IMR-90 (cell line): Measurements from ENCODE around the gene PDCL2. TPM values are rescaled to one million over a fixed set of nuclear protein-coding genes. Genes with fewer than 3 reads are reported as not detected.

Experiments used
- ATAC-seq: fragments of 200-7000 bp; cut with Tn5 transposase; 2 replicates; pipeline ENCODE4 v1.9.1; 2020; ENCODE audit warnings: low read depth, mild to moderate bottlenecking, moderate library complexity
- BruUV-seq: library from RNA; stranded (reverse); fragments of 400-500 nt; replicated peaks from 2 replicates; lab custom pipeline; 2021; lab: Mats Ljungman, UMichigan
- CTCF ChIA-PET: fragments of 300-600 bp; formaldehyde crosslinking; extraction: SDS; loops from one replicate; lab custom pipeline; 2021; ENCODE audit warnings: antibody characterized with exemption; lab: Yijun Ruan, JAX
- POLR2A ChIA-PET: fragments of 300-600 bp; sonication (Branson Sonifier 250); formaldehyde crosslinking; loops from one replicate; lab custom pipeline; 2022; ENCODE audit warnings: antibody characterized with exemption; ENCODE audit not compliant: unreplicated experiment; lab: Charles Lee
- DNase-seq: peaks from one replicate; pipeline ENCODE4 v3.0.0; 2013
- H2AFZ ChIP-seq: replicated peaks from 2 replicates; pipeline ENCODE3; 2013; ENCODE audit warnings: low read length, mild to moderate bottlenecking; ENCODE audit not compliant: poor library complexity
- H2AK5ac ChIP-seq: 2 replicates; pipeline ENCODE4 v1.6.1; 2013; ENCODE audit warnings: low read depth, low read length, inconsistent platforms
- H2AK9ac ChIP-seq: replicated peaks from 2 replicates; pipeline ENCODE3; 2013; ENCODE audit warnings: mild to moderate bottlenecking, low read depth, low read length, moderate library complexity; ENCODE audit not compliant: poor library complexity
- H2BK120ac ChIP-seq: 2 replicates; pipeline ENCODE4 v1.6.1; 2013; ENCODE audit warnings: low read depth, low read length, inconsistent platforms
- H2BK15ac ChIP-seq: 3 replicates; pipeline ENCODE4 v1.6.1; 2013; ENCODE audit warnings: low read depth, low read length, inconsistent platforms
- H2BK20ac ChIP-seq: 2 replicates; pipeline ENCODE4 v1.6.1; 2013; ENCODE audit warnings: low read depth, mild to moderate bottlenecking, inconsistent platforms, low read length, moderate library complexity
- H2BK5ac ChIP-seq: 2 replicates; pipeline ENCODE4 v1.6.1; 2013; ENCODE audit warnings: mild to moderate bottlenecking, low read depth, low read length, inconsistent platforms; ENCODE audit not compliant: poor library complexity, severe bottlenecking
- H3K14ac ChIP-seq: replicated peaks from 2 replicates; pipeline ENCODE4 v1.6.1; 2013; ENCODE audit warnings: low read depth, low read length, inconsistent platforms
- H3K18ac ChIP-seq: 2 replicates; pipeline ENCODE4 v1.6.1; 2013; ENCODE audit warnings: low read depth, low read length, control low read depth
- H3K23ac ChIP-seq: 2 replicates; pipeline ENCODE4 v1.6.1; 2013; ENCODE audit warnings: low read depth, low read length, inconsistent platforms
- H3K27ac ChIP-seq: 2 replicates; pipeline ENCODE4 v1.5.1; 2013; ENCODE audit warnings: mild to moderate bottlenecking, control low read depth, low read length; ENCODE audit not compliant: insufficient read depth
- H3K27me3 ChIP-seq: 2 replicates; pipeline ENCODE4 v1.6.1; 2013; ENCODE audit warnings: low read length; ENCODE audit not compliant: control insufficient read depth, insufficient read depth
- H3K36me3 ChIP-seq: 2 replicates; pipeline ENCODE4 v1.6.1; 2013; ENCODE audit warnings: low read length, mixed read lengths; ENCODE audit not compliant: control insufficient read depth, insufficient read depth
- H3K4ac ChIP-seq: 2 replicates; pipeline ENCODE4 v1.6.1; 2013; ENCODE audit warnings: low read depth, low read length, inconsistent platforms
- H3K4me1 ChIP-seq: 2 replicates; pipeline ENCODE4 v1.6.1; 2013; ENCODE audit warnings: low read length, mixed read lengths; ENCODE audit not compliant: control insufficient read depth, insufficient read depth
- H3K4me2 ChIP-seq: 2 replicates; pipeline ENCODE4 v1.6.1; 2013; ENCODE audit warnings: low read depth, mild to moderate bottlenecking, control low read depth, low read length, moderate library complexity
- H3K4me3 ChIP-seq: 2 replicates; pipeline ENCODE4 v1.5.1; 2013; ENCODE audit warnings: low read depth, mild to moderate bottlenecking, control low read depth, low read length, moderate library complexity; ENCODE audit not compliant: insufficient read depth
- H3K56ac ChIP-seq: 2 replicates; pipeline ENCODE4 v1.6.1; 2013; ENCODE audit warnings: low read length, inconsistent platforms; ENCODE audit not compliant: insufficient read depth; ENCODE audit errors: extremely low read depth
- H3K79me1 ChIP-seq, 2 experiments: 2 replicates each; pipeline ENCODE4 v1.6.1; 2013; ENCODE audit warnings: low read length in 2 of 2, inconsistent platforms in 1 of 2, low read depth in 1 of 2
- H3K9ac ChIP-seq: 2 replicates; pipeline ENCODE4 v1.6.1; 2013; ENCODE audit warnings: low read depth, low read length, control low read depth
- H3K9me1 ChIP-seq: 2 replicates; pipeline ENCODE4 v1.6.1; 2013; ENCODE audit warnings: low read length, inconsistent platforms; ENCODE audit not compliant: insufficient read depth
- H3K9me3 ChIP-seq: 2 replicates; pipeline ENCODE4 v1.6.1; 2013; ENCODE audit warnings: low read length; ENCODE audit not compliant: control insufficient read depth, insufficient read depth
- H4K20me1 ChIP-seq: 2 replicates; pipeline ENCODE4 v1.6.1; 2013; ENCODE audit warnings: low read length, inconsistent platforms; ENCODE audit not compliant: insufficient read depth
- H4K5ac ChIP-seq: 2 replicates; pipeline ENCODE4 v1.6.1; 2013; ENCODE audit warnings: mild to moderate bottlenecking, low read depth, low read length, control low read depth
- H4K8ac ChIP-seq, 2 experiments: 2 replicates each; pipeline ENCODE4 v1.6.1; 2013; ENCODE audit warnings: low read depth in 2 of 2, low read length in 2 of 2, control low read depth in 1 of 2, inconsistent platforms in 1 of 2
- H4K91ac ChIP-seq: 2 replicates; pipeline ENCODE4 v1.6.1; 2013; ENCODE audit warnings: low read depth, low read length, inconsistent platforms; ENCODE audit not compliant: insufficient read depth
- FOS ChIP-seq: fragments of 150-350 bp; IDR thresholded peaks from 2 replicates; pipeline ENCODE4 v1.6.1; 2016; ENCODE audit warnings: low read depth, low read length
- MAZ ChIP-seq: IDR thresholded peaks from 2 replicates; pipeline ENCODE4 v1.6.1; 2012; ENCODE audit warnings: low read depth, mild to moderate bottlenecking, low read length, improper control_type of control experiment, moderate library complexity, borderline replicate concordance
- MXI1 ChIP-seq: IDR thresholded peaks from 2 replicates; pipeline ENCODE4 v1.6.1; 2012; ENCODE audit warnings: low read depth, mild to moderate bottlenecking, low read length, moderate library complexity, borderline replicate concordance
- NFE2L2 ChIP-seq: fragments of 150-350 bp; IDR thresholded peaks from 2 replicates; pipeline ENCODE4 v1.6.1; 2016; ENCODE audit warnings: low read depth, mild to moderate bottlenecking, low read length
- POLR2A ChIP-seq: IDR thresholded peaks from 2 replicates; pipeline ENCODE4 v1.6.1; 2012; ENCODE audit warnings: mild to moderate bottlenecking, low read depth, low read length
- RCOR1 ChIP-seq: IDR thresholded peaks from 2 replicates; pipeline ENCODE4 v1.6.1; 2012; ENCODE audit warnings: mild to moderate bottlenecking, low read length, improper control_type of control experiment; ENCODE audit not compliant: insufficient replicate concordance
- SMC3 ChIP-seq: fragments of 150-350 bp; IDR thresholded peaks from 2 replicates; pipeline ENCODE4 v1.6.1; 2016; ENCODE audit warnings: low read depth, mild to moderate bottlenecking, antibody characterized with exemption, low read length, moderate library complexity
- WGBS, 2 experiments: methylation state at CpG; one replicate each; pipeline versions ENCODE4 v1.1.5 to v1.1.7; 2013; ENCODE audit warnings: missing lambda C conversion rate in 2 of 2; ENCODE audit not compliant: insufficient read length in 1 of 2; ENCODE audit errors: extremely low coverage in 2 of 2; 5-methylcytosine and 5-hydroxymethylcytosine counted together
- dilution Hi-C: fragments of 300-500 bp; cut with HindIII; formaldehyde crosslinking; loops from one replicate; pipeline ENCODE4 v1.14.3; 2018; ENCODE audit warnings: low sequenced_read_pairs; ENCODE audit not compliant: unreplicated experiment
- in situ Hi-C: fragments of 300-500 bp; cut with MboI; formaldehyde crosslinking; loops from 3 replicates; pipeline ENCODE4 v1.14.3; 2019; ENCODE audit warnings: low sequenced_read_pairs, inconsistent platforms, mixed read lengths
- intact Hi-C: fragments of 100-400 bp; cut with micrococcal nuclease; formaldehyde crosslinking; loops from 2 replicates; pipeline ENCODE4 v1.10.0; 2022
- polyA plus RNA-seq, 3 experiments: library from polyadenylated mRNA; depleted of rRNA; stranded (reverse); fragments of >200 nt; gene quantifications; 2 replicates each; pipeline ENCODE4 v1.2.3, GENCODE V29; 2012; ENCODE audit warnings: low replicate concordance in 1 of 3
- total RNA-seq: library from RNA; depleted of rRNA; stranded (reverse); fragments of >200 nt; gene quantifications from 2 replicates; pipeline ENCODE4 v1.2.3, GENCODE V29; 2012; rRNA removed
- TF ChIP-seq, protein P1 (sequence below): conservative IDR thresholded peaks from 2 replicates; pipeline ENCODE4 v1.5.1; 2012; ENCODE audit warnings: mild to moderate bottlenecking, low read depth, low read length, improper control_type of control experiment

PDCL2 gene
- total and polyA plus RNA-seq, 2 of the 4 experiments (the other 2 are of a cell fraction): not detected

DNA sequence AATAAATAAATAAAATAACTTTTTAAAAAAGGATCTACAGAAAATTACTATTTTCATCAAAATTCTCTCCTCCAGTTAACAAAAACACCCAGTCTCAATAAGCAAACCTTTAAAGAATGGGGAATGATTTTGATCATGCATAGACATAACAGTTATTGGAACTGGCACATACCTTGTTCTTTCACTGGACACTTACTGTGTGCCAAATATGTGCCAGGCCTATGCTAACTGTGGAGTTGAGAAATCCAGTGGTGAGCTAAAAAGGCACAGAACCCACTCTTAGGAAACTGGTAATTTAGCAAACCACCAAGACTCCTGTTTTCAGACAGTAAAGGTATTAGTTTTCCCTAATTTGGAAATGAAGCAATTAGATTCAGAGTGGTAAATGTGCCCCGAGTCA is 84.4 kb downstream of the PDCL2 start:
- Histone ChIP-seq H2AK9ac (no peak overlapping the region), H3K4me2 (no peak overlapping the region), H4K8ac (no peak overlapping the region), H3K4ac (no peak overlapping the region), H2BK20ac (no peak overlapping the region), H3K23ac (no peak overlapping the region), H4K91ac (no peak overlapping the region), H3K79me1 (peaks cover 13 to 52% of the 10 kb centered on the region in 2 experiments; a peak in 3 of 4 replicates), H3K9me3 (no peaks in the 10 kb centered on the region), H2AFZ (no peak overlapping the region), H3K27ac (no peak overlapping the region), H3K36me3 (no peaks in the 10 kb centered on the region), H2BK15ac (no peak overlapping the region), H3K4me1 (peaks cover 3% of the 10 kb centered on the region; the same call in 1 of the 2 replicates), H3K9me1 (no peaks in the 10 kb centered on the region), H3K9ac (no peak overlapping the region), H4K20me1 (no peaks in the 10 kb centered on the region), H2BK5ac (peak overlapping the region; percentile 26), H2AK5ac (no peak overlapping the region), H3K18ac (no peak overlapping the region), H2BK120ac (no peak overlapping the region), H3K14ac (0 out of 2 replicates have a peak overlapping the region, but pooled peaks have one; percentile 37), H3K56ac (no peak overlapping the region), H4K5ac (no peak overlapping the region), H3K4me3 (no peak overlapping the region), H3K27me3 (no peaks in the 10 kb centered on the region)
- no peak for TF ChIP-seq POLR2A
- TF ChIP-seq FOS: no peak
- no peak for TF ChIP-seq NFE2L2
- TF ChIP-seq RCOR1: no peak
- no peak for TF ChIP-seq MXI1
- TF ChIP-seq SMC3: no peak
- TF ChIP-seq, protein P1, sequence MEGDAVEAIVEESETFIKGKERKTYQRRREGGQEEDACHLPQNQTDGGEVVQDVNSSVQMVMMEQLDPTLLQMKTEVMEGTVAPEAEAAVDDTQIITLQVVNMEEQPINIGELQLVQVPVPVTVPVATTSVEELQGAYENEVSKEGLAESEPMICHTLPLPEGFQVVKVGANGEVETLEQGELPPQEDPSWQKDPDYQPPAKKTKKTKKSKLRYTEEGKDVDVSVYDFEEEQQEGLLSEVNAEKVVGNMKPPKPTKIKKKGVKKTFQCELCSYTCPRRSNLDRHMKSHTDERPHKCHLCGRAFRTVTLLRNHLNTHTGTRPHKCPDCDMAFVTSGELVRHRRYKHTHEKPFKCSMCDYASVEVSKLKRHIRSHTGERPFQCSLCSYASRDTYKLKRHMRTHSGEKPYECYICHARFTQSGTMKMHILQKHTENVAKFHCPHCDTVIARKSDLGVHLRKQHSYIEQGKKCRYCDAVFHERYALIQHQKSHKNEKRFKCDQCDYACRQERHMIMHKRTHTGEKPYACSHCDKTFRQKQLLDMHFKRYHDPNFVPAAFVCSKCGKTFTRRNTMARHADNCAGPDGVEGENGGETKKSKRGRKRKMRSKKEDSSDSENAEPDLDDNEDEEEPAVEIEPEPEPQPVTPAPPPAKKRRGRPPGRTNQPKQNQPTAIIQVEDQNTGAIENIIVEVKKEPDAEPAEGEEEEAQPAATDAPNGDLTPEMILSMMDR: no peak
- TF ChIP-seq MAZ: no peak
- no CpG with 5 or more reads among the region's 1 CpG for WGBS, 2 experiments
- no peak for DNase-seq
- in situ Hi-C loops (no loop called here), intact Hi-C loops (no loop called here), dilution Hi-C loops (no loop called here)
- ATAC-seq: no peak
- POLR2A ChIA-PET: no interaction called here
- CTCF ChIA-PET: no interaction called here
- no TSS peak for BruUV-seq

Other genes starting within 250 kb of the PDCL2 start
- 6.8 and 7.8 TPM in 2 replicates for gene SRD5A3, start 246.0 kb downstream of the PDCL2 start, total RNA-seq
- 5.6 and 6.4 TPM in 2 replicates for gene SRD5A3, start 246.0 kb downstream of the PDCL2 start, polyA plus RNA-seq (2012; rRNA removed)
- 49.6 and 88.3 TPM in 2 replicates for gene TMEM165, start 196.3 kb downstream of the PDCL2 start, total RNA-seq
- gene TMEM165, start 196.3 kb downstream of the PDCL2 start, polyA plus RNA-seq (2012; rRNA removed): 73.3 and 83.0 TPM in 2 replicates
- gene CLOCK, start 45.3 kb downstream of the PDCL2 start, total RNA-seq: 51.4 and 53.4 TPM in 2 replicates
- 6.7 and 7.3 TPM in 2 replicates for gene CLOCK, start 45.3 kb downstream of the PDCL2 start, polyA plus RNA-seq (2012; rRNA removed)
- gene NMU, start 44.1 kb upstream of the PDCL2 start, total RNA-seq: not detected in 2 replicates
- gene NMU, start 44.1 kb upstream of the PDCL2 start, polyA plus RNA-seq (2012; rRNA removed): not detected in 2 replicates
- gene EXOC1L, start 227.5 kb upstream of the PDCL2 start, total RNA-seq: not detected in 2 replicates
- gene EXOC1L, start 227.5 kb upstream of the PDCL2 start, polyA plus RNA-seq (2012; rRNA removed): not detected in 2 replicates